ENCODE results near the gene CCDC68.
"Not testable (repeated sequence)": the region's sequence is repeated elsewhere in the genome, so short reads cannot be mapped to it uniquely, and the experiment has no call there.

CCDC68 gene

GRCh38 chr18:54983041-54983686 is 23.9 kb upstream of the CCDC68 start:
- Histone ChIP-seq H3K27me3 (ENCODE audit: control insufficient read depth, insufficient read depth, low read length) (no peaks in the 10 kb centered on the region), H3K36me3 (ENCODE audit: control insufficient read depth, insufficient read depth, low read length) (no peaks in the 10 kb centered on the region), H3K4me3 (ENCODE audit: low read length) (no peak overlapping the region), H3K27ac (ENCODE audit: low read depth, low read length) (peak overlapping the region; percentile 22), H3K4me1 (ENCODE audit: control insufficient read depth, insufficient read depth, low read length) (no peaks in the 10 kb centered on the region), H3K9ac (ENCODE audit: low read length) (no peak overlapping the region)

GRCh38 chr18:54981076-54981475 is 21.8 kb upstream of the CCDC68 start:
- Histone ChIP-seq H3K9ac (ENCODE audit: low read length) (no peak overlapping the region), H3K27me3 (ENCODE audit: control insufficient read depth, insufficient read depth, low read length) (no peaks in the 10 kb centered on the region), H3K36me3 (ENCODE audit: control insufficient read depth, insufficient read depth, low read length) (no peaks in the 10 kb centered on the region), H3K4me1 (ENCODE audit: control insufficient read depth, insufficient read depth, low read length) (no peaks in the 10 kb centered on the region), H3K27ac (ENCODE audit: low read depth, low read length) (no peak overlapping the region), H3K4me3 (ENCODE audit: low read length) (no peak overlapping the region)

GRCh38 chr18:54975598-54975997 is 16.3 kb upstream of the CCDC68 start:
- no peak overlapping the region for H3K9ac ChIP-seq (ENCODE audit: low read length)
- H3K27ac ChIP-seq (ENCODE audit: low read depth, low read length), result no peak overlapping the region
- H3K4me1 ChIP-seq (ENCODE audit: control insufficient read depth, insufficient read depth, low read length), result no peaks in the 10 kb centered on the region
- H3K4me3 ChIP-seq (ENCODE audit: low read length), result no peak overlapping the region
- H3K27me3 ChIP-seq (ENCODE audit: control insufficient read depth, insufficient read depth, low read length), result no peaks in the 10 kb centered on the region
- H3K36me3 ChIP-seq (ENCODE audit: control insufficient read depth, insufficient read depth, low read length), result no peaks in the 10 kb centered on the region

- no peaks in the 10 kb centered on the region for H3K36me3 ChIP-seq (ENCODE audit: control insufficient read depth, insufficient read depth, low read length)
- no peaks in the 10 kb centered on the region for H3K4me1 ChIP-seq (ENCODE audit: control insufficient read depth, insufficient read depth, low read length)
- H3K27me3 ChIP-seq (ENCODE audit: control insufficient read depth, insufficient read depth, low read length), result no peaks in the 10 kb centered on the region
- H3K4me3 ChIP-seq (ENCODE audit: low read length), result no peak overlapping the region
- no peak overlapping the region for H3K9ac ChIP-seq (ENCODE audit: low read length)
- H3K27ac ChIP-seq (ENCODE audit: low read depth, low read length), result no peak overlapping the region
Measured at GRCh38 chr18:54973046-54973445, 13.8 kb upstream of the CCDC68 start.

GRCh38 chr18:54968807-54969206 is 9.5 kb upstream of the CCDC68 start:
- no peaks in the 10 kb centered on the region for H3K4me1 ChIP-seq (ENCODE audit: control insufficient read depth, insufficient read depth, low read length)
- no peak overlapping the region for H3K27ac ChIP-seq (ENCODE audit: low read depth, low read length)
- no peak overlapping the region for H3K9ac ChIP-seq (ENCODE audit: low read length)

GRCh38 chr18:54968237-54968636 is 9.0 kb upstream of the CCDC68 start:
- not testable (repeated sequence) for H3K27ac ChIP-seq (ENCODE audit: low read depth, low read length); H3K9ac ChIP-seq (ENCODE audit: low read length); H3K36me3 ChIP-seq (ENCODE audit: control insufficient read depth, insufficient read depth, low read length); H3K4me1 ChIP-seq (ENCODE audit: control insufficient read depth, insufficient read depth, low read length); H3K27me3 ChIP-seq (ENCODE audit: control insufficient read depth, insufficient read depth, low read length); H3K4me3 ChIP-seq (ENCODE audit: low read length)

More at GRCh38 chr18:54968807-54969206, 9.5 kb upstream of the CCDC68 start:
- Histone ChIP-seq H3K36me3 (ENCODE audit: control insufficient read depth, insufficient read depth, low read length) (no peaks in the 10 kb centered on the region), H3K27me3 (ENCODE audit: control insufficient read depth, insufficient read depth, low read length) (no peaks in the 10 kb centered on the region), H3K4me3 (ENCODE audit: low read length) (no peak overlapping the region)

GRCh38 chr18:54967786-54968185 is 8.5 kb upstream of the CCDC68 start:
- Histone ChIP-seq H3K36me3 (ENCODE audit: control insufficient read depth, insufficient read depth, low read length) (no peaks in the 10 kb centered on the region), H3K4me1 (ENCODE audit: control insufficient read depth, insufficient read depth, low read length) (no peaks in the 10 kb centered on the region), H3K27me3 (ENCODE audit: control insufficient read depth, insufficient read depth, low read length) (no peaks in the 10 kb centered on the region), H3K4me3 (ENCODE audit: low read length) (no peak overlapping the region), H3K9ac (ENCODE audit: low read length) (no peak overlapping the region), H3K27ac (ENCODE audit: low read depth, low read length) (no peak overlapping the region)

GRCh38 chr18:54964741-54965140 is 5.5 kb upstream of the CCDC68 start:
- H3K4me3 ChIP-seq (ENCODE audit: low read length), result no peak overlapping the region
- H3K27ac ChIP-seq (ENCODE audit: low read depth, low read length), result no peak overlapping the region
- no peaks in the 10 kb centered on the region for H3K4me1 ChIP-seq (ENCODE audit: control insufficient read depth, insufficient read depth, low read length)
- H3K36me3 ChIP-seq (ENCODE audit: control insufficient read depth, insufficient read depth, low read length), result no peaks in the 10 kb centered on the region
- H3K27me3 ChIP-seq (ENCODE audit: control insufficient read depth, insufficient read depth, low read length), result no peaks in the 10 kb centered on the region
- H3K9ac ChIP-seq (ENCODE audit: low read length), result no peak overlapping the region

GRCh38 chr18:54962919-54963645 is 3.8 kb upstream of the CCDC68 start:
- H3K27me3 ChIP-seq (ENCODE audit: control insufficient read depth, insufficient read depth, low read length), result no peaks in the 10 kb centered on the region
- no peak overlapping the region for H3K27ac ChIP-seq (ENCODE audit: low read depth, low read length)
- H3K4me3 ChIP-seq (ENCODE audit: low read length), result no peak overlapping the region
- H3K4me1 ChIP-seq (ENCODE audit: control insufficient read depth, insufficient read depth, low read length), result no peaks in the 10 kb centered on the region
- no peak overlapping the region for H3K9ac ChIP-seq (ENCODE audit: low read length)
- H3K36me3 ChIP-seq (ENCODE audit: control insufficient read depth, insufficient read depth, low read length), result no peaks in the 10 kb centered on the region

- H3K27me3 ChIP-seq (ENCODE audit: control insufficient read depth, insufficient read depth, low read length), result no peaks in the 10 kb centered on the region
- H3K9ac ChIP-seq (ENCODE audit: low read length), result no peak overlapping the region
- H3K36me3 ChIP-seq (ENCODE audit: control insufficient read depth, insufficient read depth, low read length), result no peaks in the 10 kb centered on the region
- H3K4me3 ChIP-seq (ENCODE audit: low read length), result no peak overlapping the region
- H3K4me1 ChIP-seq (ENCODE audit: control insufficient read depth, insufficient read depth, low read length), result no peaks in the 10 kb centered on the region
- no peak overlapping the region for H3K27ac ChIP-seq (ENCODE audit: low read depth, low read length)
Measured at GRCh38 chr18:54961868-54962267, 2.6 kb upstream of the CCDC68 start.

GRCh38 chr18:54961016-54961423 is 1.8 kb upstream of the CCDC68 start:
- H3K4me1 ChIP-seq (ENCODE audit: control insufficient read depth, insufficient read depth, low read length), result no peaks in the 10 kb centered on the region
- H3K27ac ChIP-seq (ENCODE audit: low read depth, low read length), result no peak overlapping the region
- H3K36me3 ChIP-seq (ENCODE audit: control insufficient read depth, insufficient read depth, low read length), result no peaks in the 10 kb centered on the region
- H3K9ac ChIP-seq (ENCODE audit: low read length), result no peak overlapping the region
- H3K4me3 ChIP-seq (ENCODE audit: low read length), result no peak overlapping the region
- H3K27me3 ChIP-seq (ENCODE audit: control insufficient read depth, insufficient read depth, low read length), result no peaks in the 10 kb centered on the region

- Histone ChIP-seq H3K27ac (ENCODE audit: low read depth, low read length) (no peak overlapping the region), H3K9ac (ENCODE audit: low read length) (no peak overlapping the region), H3K4me1 (ENCODE audit: control insufficient read depth, insufficient read depth, low read length) (no peaks in the 10 kb centered on the region), H3K27me3 (ENCODE audit: control insufficient read depth, insufficient read depth, low read length) (no peaks in the 10 kb centered on the region), H3K36me3 (ENCODE audit: control insufficient read depth, insufficient read depth, low read length) (no peaks in the 10 kb centered on the region), H3K4me3 (ENCODE audit: low read length) (no peak overlapping the region)
Measured at GRCh38 chr18:54960197-54960596, 936 bp upstream of the CCDC68 start.

GRCh38 chr18:54957996-54958395 is 1.3 kb downstream of the CCDC68 start:
- no peaks in the 10 kb centered on the region for H3K27me3 ChIP-seq (ENCODE audit: control insufficient read depth, insufficient read depth, low read length)
- no peaks in the 10 kb centered on the region for H3K36me3 ChIP-seq (ENCODE audit: control insufficient read depth, insufficient read depth, low read length)
- H3K4me3 ChIP-seq (ENCODE audit: low read length), result peak overlapping the region; percentile 79
- H3K4me1 ChIP-seq (ENCODE audit: control insufficient read depth, insufficient read depth, low read length), result no peaks in the 10 kb centered on the region
- no peak overlapping the region for H3K9ac ChIP-seq (ENCODE audit: low read length)
- H3K27ac ChIP-seq (ENCODE audit: low read depth, low read length), result no peak overlapping the region

Data from rectal smooth muscle tissue (tissue), 1 donor.